Smooth muscle cell (in vitro differentiated cells): ENCODE measurements around the gene AK9. TPM values are rescaled to one million over a fixed set of nuclear protein-coding genes. Genes with fewer than 3 reads are reported as not detected.
"Not testable (repeated sequence)": the region's sequence is repeated elsewhere in the genome, so short reads cannot be mapped to it uniquely, and the experiment has no call there.

Source experiments
- DNase-seq: peaks from one replicate; lab custom pipeline; 2025; ENCODE audit not compliant: unreplicated experiment; lab: John Stamatoyannopoulos, UW
- H2AFZ ChIP-seq: fragments of 200-600 bp; sonication (generic); 2 replicates; pipeline ENCODE4 v1.6.0; 2016; ENCODE audit warnings: antibody characterized with exemption, low read depth, mild to moderate bottlenecking
- H3F3A ChIP-seq: fragments of 200-600 bp; sonication (generic); 2 replicates; pipeline ENCODE4 v1.6.0; 2017; ENCODE audit warnings: antibody characterized with exemption, low read depth
- H3K27ac ChIP-seq: fragments of 200-600 bp; sonication (generic); 2 replicates; pipeline ENCODE4 v1.5.1; 2016; ENCODE audit warnings: low read depth, mild to moderate bottlenecking
- H3K27me3 ChIP-seq: fragments of 200-600 bp; sonication (generic); 2 replicates; pipeline ENCODE4 v1.6.1; 2016; ENCODE audit warnings: low read depth, mild to moderate bottlenecking
- H3K36me3 ChIP-seq: fragments of 200-600 bp; sonication (generic); 2 replicates; pipeline ENCODE4 v1.5.1; 2016; ENCODE audit warnings: low read depth
- H3K4me1 ChIP-seq: fragments of 200-600 bp; sonication (generic); 2 replicates; pipeline ENCODE4 v1.5.1; 2016; ENCODE audit warnings: low read depth
- H3K4me2 ChIP-seq: fragments of 200-600 bp; sonication (generic); 2 replicates; pipeline ENCODE4 v1.6.0; 2016; ENCODE audit warnings: mild to moderate bottlenecking
- H3K4me3 ChIP-seq: fragments of 200-600 bp; sonication (generic); 2 replicates; pipeline ENCODE4 v1.5.1; 2016; ENCODE audit warnings: mild to moderate bottlenecking
- H3K79me2 ChIP-seq: fragments of 200-600 bp; sonication (generic); 2 replicates; pipeline ENCODE4 v1.6.0; 2016; ENCODE audit warnings: low read depth, mild to moderate bottlenecking
- H3K9ac ChIP-seq: fragments of 200-600 bp; sonication (generic); 2 replicates; pipeline ENCODE4 v1.6.0; 2016; ENCODE audit warnings: low read depth
- H3K9me3 ChIP-seq: fragments of 200-600 bp; sonication (generic); replicated peaks from 2 replicates; pipeline ENCODE4 v1.5.1; 2016; ENCODE audit warnings: low read depth
- H4K20me1 ChIP-seq: fragments of 200-600 bp; sonication (generic); 2 replicates; pipeline ENCODE4 v1.6.0; 2016; ENCODE audit warnings: low read depth
- WGBS: methylation state at CpG from one replicate; pipeline ENCODE4 v1.1.7; 2016; ENCODE audit warnings: low lambda C conversion rate; 5-methylcytosine and 5-hydroxymethylcytosine counted together
- polyA plus RNA-seq: library from polyadenylated mRNA; unstranded; fragments of >200 nt; fragmentation: Nextera tagmentation; extraction: Ambion mirVana; gene quantifications from 2 replicates; pipeline ENCODE4 v1.2.1, GENCODE V29; 2016
- total RNA-seq: library from RNA; depleted of rRNA; stranded (reverse); fragments of >200 nt; gene quantifications from 2 replicates; pipeline ENCODE4 v1.2.3, GENCODE V29; 2014
- TF ChIP-seq, protein P1 (sequence below): fragments of 200-600 bp; sonication (generic); IDR thresholded peaks from 2 replicates; pipeline ENCODE4 v1.5.1; 2017; ENCODE audit warnings: borderline replicate concordance, mild to moderate bottlenecking, antibody characterized with exemption; ENCODE audit not compliant: insufficient read depth, poor library complexity, severe bottlenecking

The AK9 gene
- total and polyA plus RNA-seq, 2 experiments from 2014 or later, result 1.9 to 7.2 TPM

GRCh38 chr6:109686566-109687265 is 4.3 kb downstream of the AK9 start:
- Histone ChIP-seq H3K9ac (no peak overlapping the region), H3K9me3 (no peaks in the 10 kb centered on the region), H3K79me2 (no peaks in the 10 kb centered on the region), H3F3A (no peaks in the 10 kb centered on the region), H4K20me1 (no peaks in the 10 kb centered on the region), H3K4me3 (no peak overlapping the region), H3K4me2 (no peak overlapping the region), H3K4me1 (peaks cover 13% of the 10 kb centered on the region), H2AFZ (no peak overlapping the region), H3K27me3 (peaks cover 7% of the 10 kb centered on the region), H3K27ac (peak overlapping the region; percentile 67), H3K36me3 (no peaks in the 10 kb centered on the region)
- TF ChIP-seq, protein P1, sequence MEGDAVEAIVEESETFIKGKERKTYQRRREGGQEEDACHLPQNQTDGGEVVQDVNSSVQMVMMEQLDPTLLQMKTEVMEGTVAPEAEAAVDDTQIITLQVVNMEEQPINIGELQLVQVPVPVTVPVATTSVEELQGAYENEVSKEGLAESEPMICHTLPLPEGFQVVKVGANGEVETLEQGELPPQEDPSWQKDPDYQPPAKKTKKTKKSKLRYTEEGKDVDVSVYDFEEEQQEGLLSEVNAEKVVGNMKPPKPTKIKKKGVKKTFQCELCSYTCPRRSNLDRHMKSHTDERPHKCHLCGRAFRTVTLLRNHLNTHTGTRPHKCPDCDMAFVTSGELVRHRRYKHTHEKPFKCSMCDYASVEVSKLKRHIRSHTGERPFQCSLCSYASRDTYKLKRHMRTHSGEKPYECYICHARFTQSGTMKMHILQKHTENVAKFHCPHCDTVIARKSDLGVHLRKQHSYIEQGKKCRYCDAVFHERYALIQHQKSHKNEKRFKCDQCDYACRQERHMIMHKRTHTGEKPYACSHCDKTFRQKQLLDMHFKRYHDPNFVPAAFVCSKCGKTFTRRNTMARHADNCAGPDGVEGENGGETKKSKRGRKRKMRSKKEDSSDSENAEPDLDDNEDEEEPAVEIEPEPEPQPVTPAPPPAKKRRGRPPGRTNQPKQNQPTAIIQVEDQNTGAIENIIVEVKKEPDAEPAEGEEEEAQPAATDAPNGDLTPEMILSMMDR, result no peak
- DNase-seq, result no peak
- WGBS, result 96% methylated on average over 1 of the region's 1 CpG

GRCh38 chr6:109678661-109679505 is 12.1 kb downstream of the AK9 start:
- peak overlapping the region; percentile 89 for H3K27ac ChIP-seq
- H3K4me1 ChIP-seq, result peaks cover 15% of the 10 kb centered on the region
- H3K36me3 ChIP-seq, H3K27me3 ChIP-seq, H3K9me3 ChIP-seq, H4K20me1 ChIP-seq, DNase-seq, H3F3A ChIP-seq, H3K79me2 ChIP-seq: not testable (repeated sequence)
- H3K4me3 ChIP-seq, result peak overlapping the region; percentile 54
- peak overlapping the region; percentile 89 for H2AFZ ChIP-seq
- peak overlapping the region; percentile 83 for H3K4me2 ChIP-seq
- peak overlapping the region; percentile 85 for H3K9ac ChIP-seq
- WGBS, result 14% methylated on average over 15 of the region's 15 CpGs

DNA sequence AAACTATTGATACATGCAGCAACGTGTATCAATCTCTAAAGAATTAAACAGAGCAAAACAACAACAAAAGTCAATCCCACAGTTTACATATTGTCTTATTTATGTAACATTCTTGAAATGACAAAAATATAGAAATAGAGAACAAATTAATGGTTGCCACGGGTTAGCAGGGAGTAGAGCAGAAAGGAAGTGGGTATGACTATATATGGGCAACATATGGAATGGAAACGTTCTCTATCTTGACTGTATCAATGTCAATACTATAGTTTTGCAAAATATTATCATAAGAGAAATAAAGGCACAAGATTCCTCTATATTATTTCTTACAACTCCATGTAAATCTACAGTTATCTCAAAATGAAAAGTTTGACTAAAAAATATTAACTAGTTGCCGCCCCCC is 12.8 kb downstream of the AK9 start:
- 69% methylated on average over 4 of the region's 4 CpGs for WGBS
- Histone ChIP-seq H3F3A (no peaks in the 10 kb centered on the region), H3K4me3 (no peak overlapping the region), H4K20me1 (no peaks in the 10 kb centered on the region), H3K79me2 (no peaks in the 10 kb centered on the region), H3K4me1 (peaks cover 15% of the 10 kb centered on the region), H3K36me3 (no peaks in the 10 kb centered on the region), H3K27me3 (no peaks in the 10 kb centered on the region), H3K27ac (peak overlapping the region; percentile 89), H3K9ac (no peak overlapping the region), H2AFZ (peak overlapping the region; percentile 89), H3K4me2 (peak overlapping the region; percentile 83), H3K9me3 (no peaks in the 10 kb centered on the region)
- DNase-seq, result no peak
- TF ChIP-seq, protein P1, result no peak

DNA sequence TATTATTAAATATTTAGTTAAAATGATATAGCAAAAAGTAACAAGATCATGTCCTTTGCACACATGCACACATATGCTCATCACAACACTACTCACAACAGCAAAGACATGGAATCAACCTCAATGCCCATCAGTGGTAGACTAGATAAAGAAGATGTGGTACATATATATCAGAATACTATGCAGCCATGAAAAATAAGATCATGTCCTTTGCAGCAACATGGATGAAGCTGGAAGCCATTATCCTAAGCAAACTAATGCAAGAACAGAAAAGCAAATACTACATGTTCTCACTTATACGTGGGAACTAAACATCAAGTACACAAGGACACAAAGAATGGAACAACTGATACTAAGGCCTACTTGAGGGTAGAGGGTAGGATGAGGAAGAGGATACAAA is 14.3 kb downstream of the AK9 start:
- H3K79me2 ChIP-seq, result no peaks in the 10 kb centered on the region
- DNase-seq, result no peak
- H2AFZ ChIP-seq, result no peak overlapping the region
- H3K9me3 ChIP-seq, result no peaks in the 10 kb centered on the region
- H4K20me1 ChIP-seq, result no peaks in the 10 kb centered on the region
- peaks cover 15% of the 10 kb centered on the region for H3K4me1 ChIP-seq
- no peaks in the 10 kb centered on the region for H3F3A ChIP-seq
- no peak overlapping the region for H3K4me3 ChIP-seq
- H3K9ac ChIP-seq, result no peak overlapping the region
- H3K27me3 ChIP-seq, result no peaks in the 10 kb centered on the region
- WGBS, result 97% methylated on average over 1 of the region's 1 CpG
- no peak overlapping the region for H3K27ac ChIP-seq
- H3K36me3 ChIP-seq, result no peaks in the 10 kb centered on the region
- TF ChIP-seq, protein P1, result no peak
- no peak overlapping the region for H3K4me2 ChIP-seq
